ENCODE results near the gene TMEFF1.

DNA sequence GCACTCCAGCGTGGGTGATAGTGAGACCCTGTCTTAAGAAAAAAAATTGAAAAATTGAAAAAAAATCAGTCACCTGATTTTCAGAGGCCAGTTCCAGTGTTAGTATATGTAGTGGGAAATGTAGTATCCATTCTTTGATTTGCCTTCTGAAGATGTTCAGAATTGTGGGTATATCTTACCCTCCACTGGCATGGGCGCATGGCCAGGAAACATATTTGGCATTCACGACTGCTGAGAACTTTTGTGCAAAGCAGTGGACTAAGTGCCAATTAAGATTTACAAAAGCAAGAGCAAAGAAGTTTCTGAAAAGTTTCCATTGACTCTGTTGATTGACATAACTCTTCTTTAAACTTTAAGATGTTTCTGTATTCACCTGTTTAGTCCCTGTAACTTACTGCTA, 107.3 kb downstream of the TMEFF1 start:
- TF ChIP-seq EZH2phosphoT487 (IDR thresholded peaks at IDR 0.05; ENCODE audit: insufficient read depth, low read depth) (no peak), EZH2 (IDR thresholded peaks at IDR 0.05; ENCODE audit: insufficient read depth, poor library complexity, severe bottlenecking) (no peak)

Data from GM23248 (cell line).